ENCODE measurements around the gene SWSAP1.

DNA sequence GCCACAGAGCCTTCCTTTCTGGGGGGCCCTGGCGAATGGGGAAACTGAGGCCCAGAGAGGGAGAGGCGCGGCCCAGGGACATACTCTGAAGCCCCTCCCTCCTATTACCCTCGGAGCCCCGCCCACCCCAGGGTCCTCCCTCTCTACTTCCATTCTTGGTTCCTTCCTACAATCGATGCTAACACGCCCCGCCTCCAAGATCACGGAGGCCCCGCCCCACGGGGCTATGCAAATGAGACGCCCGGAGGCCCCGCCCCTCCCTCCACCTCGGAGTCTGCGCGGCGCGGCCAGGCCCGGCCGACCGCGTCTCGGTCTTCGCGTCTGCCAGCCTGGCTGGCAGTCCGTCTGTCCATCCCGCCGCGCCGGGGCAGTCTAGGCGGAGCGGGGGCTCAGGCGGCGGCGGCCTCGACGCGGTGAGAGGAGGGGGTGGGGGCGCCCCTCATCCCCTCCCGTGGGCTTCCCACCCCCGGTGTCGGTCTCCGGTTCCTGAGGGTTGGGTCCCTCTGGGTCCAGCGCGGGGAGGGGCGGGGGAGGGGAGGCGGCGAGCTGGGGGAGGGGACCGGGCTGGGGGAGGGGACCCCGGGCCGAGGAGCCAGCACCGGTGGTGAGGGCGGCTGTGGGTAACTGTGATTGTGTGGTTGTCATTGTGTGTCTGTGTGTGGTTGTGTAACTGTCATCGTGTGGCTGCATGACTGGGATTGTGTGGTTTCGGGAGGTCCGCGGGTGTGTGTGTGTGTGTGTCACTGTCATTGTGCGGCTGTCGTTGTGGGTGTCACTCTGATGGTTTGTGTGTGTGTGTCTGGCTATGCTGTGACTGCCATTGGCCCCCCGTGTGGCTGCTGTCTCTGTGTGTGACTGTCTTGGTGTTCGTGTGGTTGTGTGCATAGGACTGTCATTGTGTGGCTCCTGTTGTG lies 19.0 kb upstream of the SWSAP1 start, which contains the start of gene PLPPR2:
- TF ChIP-seq, protein P1, sequence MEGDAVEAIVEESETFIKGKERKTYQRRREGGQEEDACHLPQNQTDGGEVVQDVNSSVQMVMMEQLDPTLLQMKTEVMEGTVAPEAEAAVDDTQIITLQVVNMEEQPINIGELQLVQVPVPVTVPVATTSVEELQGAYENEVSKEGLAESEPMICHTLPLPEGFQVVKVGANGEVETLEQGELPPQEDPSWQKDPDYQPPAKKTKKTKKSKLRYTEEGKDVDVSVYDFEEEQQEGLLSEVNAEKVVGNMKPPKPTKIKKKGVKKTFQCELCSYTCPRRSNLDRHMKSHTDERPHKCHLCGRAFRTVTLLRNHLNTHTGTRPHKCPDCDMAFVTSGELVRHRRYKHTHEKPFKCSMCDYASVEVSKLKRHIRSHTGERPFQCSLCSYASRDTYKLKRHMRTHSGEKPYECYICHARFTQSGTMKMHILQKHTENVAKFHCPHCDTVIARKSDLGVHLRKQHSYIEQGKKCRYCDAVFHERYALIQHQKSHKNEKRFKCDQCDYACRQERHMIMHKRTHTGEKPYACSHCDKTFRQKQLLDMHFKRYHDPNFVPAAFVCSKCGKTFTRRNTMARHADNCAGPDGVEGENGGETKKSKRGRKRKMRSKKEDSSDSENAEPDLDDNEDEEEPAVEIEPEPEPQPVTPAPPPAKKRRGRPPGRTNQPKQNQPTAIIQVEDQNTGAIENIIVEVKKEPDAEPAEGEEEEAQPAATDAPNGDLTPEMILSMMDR (conservative IDR thresholded peaks at IDR 0.05) = no peak
- no peak for TF ChIP-seq EZH2 (IDR thresholded peaks at IDR 0.05; ENCODE audit: low read depth)
